GM19328 (cell line): ENCODE measurements around the gene TIA1.
A peak's percentile ranks its signal among the peaks of the same experiment; 100 is the strongest.
"Not testable (repeated sequence)": the region's sequence is repeated elsewhere in the genome, so short reads cannot be mapped to it uniquely, and the experiment has no call there.

ENCODE experiments used
- ATAC-seq: cut with Tn5 transposase; IDR thresholded peaks from one replicate; pipeline ENCODE4 v1.9.1; 2021; ENCODE audit warnings: mild to moderate bottlenecking, moderate library complexity; ENCODE audit not compliant: unreplicated experiment

TIA1 gene

DNA sequence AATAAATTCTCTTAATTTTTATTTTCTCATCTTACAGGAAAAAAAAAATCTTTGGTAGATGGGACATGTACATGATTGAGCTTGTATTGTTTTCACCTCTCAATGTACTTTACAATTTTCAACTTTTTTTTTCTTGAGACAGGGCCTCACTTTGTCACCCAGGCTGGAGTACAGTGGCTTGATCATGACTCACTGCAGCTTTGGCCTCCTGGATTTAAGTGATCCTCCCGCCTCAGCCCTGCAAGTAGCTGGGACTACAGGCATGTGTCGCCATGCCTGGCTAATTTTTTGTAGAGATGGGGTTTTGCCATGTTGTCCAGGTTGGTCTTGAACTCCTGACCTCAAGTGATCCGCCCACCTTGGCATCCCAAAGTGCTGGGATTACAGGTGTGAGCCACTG lies 25.1 kb downstream of the TIA1 start:
- ATAC-seq: not testable (repeated sequence)

DNA sequence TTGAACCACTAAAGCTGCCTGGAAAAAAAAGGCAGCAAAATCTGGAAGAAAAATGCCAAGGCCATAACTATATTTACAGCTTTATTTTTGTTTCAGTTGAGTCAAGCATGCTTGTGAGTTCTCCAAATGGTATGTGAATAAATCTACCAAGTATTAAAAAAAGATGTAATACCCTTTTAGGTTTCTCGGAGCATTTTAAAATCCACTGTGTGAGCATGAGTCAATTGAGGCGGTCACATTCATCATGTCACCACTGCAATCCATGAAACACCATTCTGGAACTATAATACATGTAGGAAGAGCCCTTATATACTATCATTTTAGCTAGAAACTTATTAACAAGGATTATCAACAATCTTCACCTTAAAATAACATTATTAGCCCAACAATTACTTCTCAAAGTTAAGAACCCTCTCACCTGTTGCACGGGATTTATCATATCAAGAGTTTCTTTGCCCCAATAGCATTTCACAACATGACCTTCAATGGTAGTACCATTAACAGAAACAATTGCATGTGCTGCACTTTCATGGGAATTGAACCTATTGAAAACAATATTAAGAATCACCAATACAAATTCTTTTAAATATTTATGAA lies 33.4 kb downstream of the TIA1 start:
- ATAC-seq: no peak

DNA sequence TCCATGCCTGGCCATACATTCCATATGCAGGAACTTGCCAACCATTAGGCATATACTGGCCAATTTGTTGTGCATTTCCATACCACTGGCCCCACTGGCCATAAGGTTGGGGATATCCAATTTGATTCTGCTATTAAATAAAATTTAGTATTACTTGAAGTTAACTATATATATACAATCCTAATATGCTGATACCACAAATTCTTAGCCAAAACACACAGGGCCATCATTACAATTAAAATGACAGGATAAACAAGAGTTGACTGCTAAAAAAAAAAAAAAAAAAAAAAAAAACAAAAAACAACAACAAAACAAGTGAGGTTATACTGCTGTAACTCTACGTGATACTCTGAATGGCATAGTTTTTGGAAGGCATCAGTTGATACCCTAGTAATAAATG lies 34.1 kb downstream of the TIA1 start:
- ATAC-seq: no peak

DNA sequence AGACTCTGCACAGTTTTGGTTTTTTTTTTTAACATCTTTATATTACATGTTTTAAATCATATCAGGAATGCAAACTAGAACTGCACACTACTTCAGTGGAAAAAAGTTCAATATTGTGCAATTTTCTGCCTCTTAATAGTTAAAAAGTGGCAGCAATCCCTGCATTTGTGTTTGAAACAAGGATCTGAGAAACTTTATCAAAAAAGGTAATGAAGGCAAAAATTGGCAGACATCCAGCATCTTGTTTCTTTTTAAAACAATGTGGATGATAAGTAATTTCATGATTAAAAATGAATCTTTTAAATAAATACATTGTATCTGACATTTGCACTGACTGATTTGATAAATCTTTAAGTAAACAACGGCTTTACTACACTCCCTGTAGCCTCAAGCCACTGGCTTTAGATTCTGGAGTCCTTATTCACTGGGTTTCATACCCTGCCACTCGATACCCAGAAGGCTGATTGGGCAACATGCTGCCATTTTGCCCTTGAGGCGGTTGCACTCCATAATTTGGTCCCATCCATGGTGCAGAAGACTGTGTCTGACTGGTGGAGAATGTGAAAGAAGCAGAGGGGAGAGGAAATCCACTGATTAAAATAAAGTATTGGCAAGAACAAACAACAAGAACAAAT lies 36.0 kb downstream of the TIA1 start:
- no peak for ATAC-seq

DNA sequence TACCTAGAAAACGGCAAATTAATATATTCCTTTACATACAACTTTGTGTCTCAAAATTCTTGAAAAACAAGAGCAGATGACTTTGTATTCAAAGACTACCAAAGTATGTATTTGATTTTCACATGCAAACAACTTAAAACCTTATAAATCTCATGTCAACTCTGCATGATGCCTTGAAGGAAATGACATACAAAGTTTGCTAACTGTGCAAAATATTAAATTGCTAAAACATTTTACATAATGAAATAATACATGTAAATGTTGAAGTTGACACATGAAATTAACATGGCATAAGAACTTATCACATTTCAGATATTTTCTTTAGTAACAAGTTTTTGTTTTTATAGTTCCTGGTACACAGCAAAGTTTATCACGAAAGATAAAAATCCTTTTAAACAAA lies 36.8 kb downstream of the TIA1 start:
- no peak for ATAC-seq

DNA sequence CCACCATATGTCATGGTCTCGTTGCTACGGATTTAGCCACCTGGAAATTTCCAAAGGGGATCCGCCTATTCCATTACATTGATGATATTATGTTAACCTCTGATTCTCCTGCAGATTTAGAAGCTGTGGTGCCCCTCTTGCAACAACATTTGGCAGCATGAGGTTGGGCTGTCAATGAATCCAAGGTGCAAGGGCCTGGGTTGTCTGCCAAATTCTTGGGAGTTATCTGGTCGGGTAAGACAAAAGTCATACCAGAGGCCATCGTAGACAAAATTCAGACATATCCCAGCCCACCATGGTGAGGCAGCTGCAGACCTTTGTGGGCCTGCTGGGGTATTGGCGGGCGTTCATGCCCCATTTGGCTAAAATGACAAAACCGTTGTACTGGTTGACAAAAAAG lies 44.0 kb downstream of the TIA1 start:
- no peak for ATAC-seq

DNA sequence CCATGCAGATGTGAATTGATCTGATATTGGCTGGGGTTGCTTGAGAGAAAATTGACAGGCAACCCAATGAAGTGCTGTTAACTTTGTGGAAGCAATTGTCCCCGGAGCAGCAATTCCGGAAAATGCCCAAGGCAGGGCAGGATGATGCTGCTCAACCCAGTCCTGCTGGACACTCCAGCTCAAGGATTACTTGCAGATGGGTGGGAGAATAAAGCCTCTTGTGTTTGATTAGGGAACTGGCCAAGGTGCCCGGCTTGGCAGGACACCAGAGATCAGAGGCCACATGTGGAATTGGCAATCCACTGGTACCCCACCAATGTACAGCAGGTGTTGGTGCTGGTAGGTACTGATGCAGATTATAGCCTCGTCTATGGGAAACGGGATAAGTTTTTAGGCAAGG lies 45.3 kb downstream of the TIA1 start:
- ATAC-seq: no peak

DNA sequence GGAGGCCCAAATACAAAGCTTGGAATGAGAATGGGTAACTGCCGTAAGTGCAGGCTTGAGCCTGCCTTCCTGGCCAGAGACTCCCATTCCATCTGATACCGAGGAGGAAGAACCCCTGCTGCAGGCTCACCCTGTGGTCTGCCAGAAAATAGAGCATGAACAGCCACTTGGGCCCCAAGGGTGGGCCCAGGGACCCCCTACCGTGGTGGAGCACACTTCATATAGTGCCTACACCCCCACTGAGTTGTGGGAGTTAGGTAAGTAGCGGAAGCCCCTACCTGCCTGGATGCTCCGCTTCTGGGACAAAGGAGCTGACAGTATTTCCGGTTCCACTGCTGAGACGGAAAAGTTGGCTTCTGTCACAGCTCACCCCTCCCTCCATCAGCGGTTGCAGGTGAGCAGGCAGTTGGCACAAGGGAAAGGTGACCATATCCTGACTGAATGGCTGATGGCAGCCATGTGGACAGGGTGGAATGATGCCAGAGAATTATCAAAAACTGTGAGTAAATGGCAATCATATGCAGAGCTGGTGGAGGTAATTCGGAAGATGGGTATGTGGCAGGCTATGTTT lies 46.1 kb downstream of the TIA1 start:
- ATAC-seq: no peak

DNA sequence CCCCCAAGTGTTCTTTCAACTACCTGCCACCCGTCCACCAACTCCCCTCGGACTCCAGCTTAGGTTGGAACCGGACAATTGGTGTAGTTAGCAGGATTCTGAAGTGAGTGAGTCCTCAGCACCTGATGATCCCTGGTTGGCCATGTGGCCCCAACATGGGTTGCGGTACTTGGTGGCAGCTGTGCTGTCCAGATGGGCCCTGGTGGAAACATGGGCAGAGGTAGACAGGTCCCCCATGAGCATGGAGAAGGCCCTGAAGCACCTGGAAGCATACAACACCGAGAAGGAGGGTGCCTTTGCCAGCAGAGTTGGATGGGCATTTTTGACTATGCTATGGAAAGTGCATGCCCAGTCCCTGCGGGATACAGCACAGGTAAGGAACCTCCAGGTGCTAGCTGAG lies 46.6 kb downstream of the TIA1 start:
- ATAC-seq: no peak

DNA sequence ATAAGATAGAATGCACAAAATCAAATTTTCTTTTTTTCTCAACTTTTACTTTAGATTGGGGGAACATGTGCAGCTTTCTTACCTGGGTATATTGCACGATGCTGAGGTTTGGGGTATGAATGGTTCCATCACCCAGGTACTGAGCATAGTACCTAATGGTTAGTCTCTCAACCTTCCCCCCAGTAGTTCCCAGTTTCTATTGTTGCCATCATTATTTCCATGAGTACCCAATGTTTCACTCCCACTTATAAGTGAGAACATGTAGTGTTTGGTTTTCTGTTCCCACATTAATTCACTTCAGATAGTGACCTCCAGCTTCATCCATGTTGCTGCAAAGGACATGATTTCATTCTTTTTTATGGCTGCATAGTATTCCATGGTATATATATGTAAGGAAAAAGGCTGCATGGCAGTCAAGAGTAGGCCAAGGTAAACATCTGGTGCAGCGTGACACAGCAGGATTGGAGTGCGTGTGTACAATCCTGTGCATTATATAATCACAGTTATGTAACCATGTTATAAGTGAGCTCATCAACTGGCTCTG lies 47.1 kb downstream of the TIA1 start:
- no peak for ATAC-seq

DNA sequence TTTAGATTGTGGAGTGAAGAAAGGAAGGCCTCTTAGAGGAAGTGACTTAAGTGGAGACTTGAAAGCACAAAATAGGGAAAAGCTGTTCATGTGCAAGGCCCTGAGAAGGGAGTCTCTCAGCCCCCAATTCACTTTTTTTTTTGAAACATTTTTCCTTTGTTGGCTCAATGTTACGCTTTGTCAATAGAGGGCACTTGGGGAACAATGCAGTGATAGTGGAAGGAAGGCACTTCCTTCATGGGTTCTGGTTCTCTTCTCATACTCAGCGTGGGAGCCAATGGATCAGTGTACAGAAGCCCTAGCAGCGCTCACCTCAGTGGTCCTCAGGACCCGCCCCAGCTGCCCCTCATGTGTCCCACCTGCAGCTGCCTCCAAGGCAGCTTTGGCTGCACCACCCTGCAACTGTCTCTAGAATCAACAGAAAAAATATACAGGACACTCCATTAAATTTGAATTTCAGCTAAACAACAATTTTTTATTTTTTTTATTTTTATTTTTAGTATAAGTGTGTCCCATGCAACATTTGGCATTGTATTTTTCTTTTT lies 49.0 kb downstream of the TIA1 start:
- ATAC-seq: no peak

DNA sequence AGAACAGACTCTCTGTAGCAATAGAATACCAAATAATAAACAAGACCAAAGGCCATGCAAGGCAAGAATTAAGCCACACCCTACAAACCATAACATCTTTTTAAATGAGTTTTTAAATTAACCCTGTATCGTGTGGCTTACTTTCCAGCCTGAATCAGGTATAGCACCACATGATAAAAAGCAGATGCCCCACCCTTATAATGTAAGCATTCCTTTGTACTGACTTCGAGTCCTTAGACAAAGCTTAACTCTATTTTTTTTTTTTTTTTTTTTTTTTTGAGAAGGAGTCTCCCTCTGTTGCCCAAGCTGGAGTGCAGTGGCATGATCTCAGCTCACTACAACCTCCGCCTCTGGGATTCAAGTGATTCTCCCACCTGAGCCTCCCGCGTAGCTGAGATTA lies 55.9 kb downstream of the TIA1 start:
- ATAC-seq: no peak

DNA sequence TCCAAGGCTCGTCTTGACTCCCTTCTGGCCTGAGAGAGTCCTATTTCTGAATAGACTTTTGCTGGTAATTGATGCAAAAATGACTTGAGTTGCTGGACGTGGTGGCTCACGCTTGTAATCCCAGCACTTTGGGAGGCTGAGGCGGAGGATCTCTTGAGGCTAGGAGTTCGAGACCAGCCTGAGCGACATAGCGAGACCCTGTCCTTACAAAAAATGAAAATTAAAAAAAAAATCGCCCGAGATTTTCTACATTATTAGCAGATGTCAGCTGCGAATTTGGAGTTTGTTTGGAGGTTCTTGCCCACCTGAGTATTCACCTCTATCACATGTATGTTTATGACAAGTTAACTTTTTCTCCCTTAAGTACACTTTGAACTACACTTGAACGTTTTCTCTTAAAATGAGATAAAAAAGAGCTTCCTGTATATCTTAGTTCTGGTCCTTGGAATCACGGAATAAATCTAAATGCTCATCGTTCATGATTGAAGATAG lies 57.1 kb downstream of the TIA1 start:
- no peak for ATAC-seq

DNA sequence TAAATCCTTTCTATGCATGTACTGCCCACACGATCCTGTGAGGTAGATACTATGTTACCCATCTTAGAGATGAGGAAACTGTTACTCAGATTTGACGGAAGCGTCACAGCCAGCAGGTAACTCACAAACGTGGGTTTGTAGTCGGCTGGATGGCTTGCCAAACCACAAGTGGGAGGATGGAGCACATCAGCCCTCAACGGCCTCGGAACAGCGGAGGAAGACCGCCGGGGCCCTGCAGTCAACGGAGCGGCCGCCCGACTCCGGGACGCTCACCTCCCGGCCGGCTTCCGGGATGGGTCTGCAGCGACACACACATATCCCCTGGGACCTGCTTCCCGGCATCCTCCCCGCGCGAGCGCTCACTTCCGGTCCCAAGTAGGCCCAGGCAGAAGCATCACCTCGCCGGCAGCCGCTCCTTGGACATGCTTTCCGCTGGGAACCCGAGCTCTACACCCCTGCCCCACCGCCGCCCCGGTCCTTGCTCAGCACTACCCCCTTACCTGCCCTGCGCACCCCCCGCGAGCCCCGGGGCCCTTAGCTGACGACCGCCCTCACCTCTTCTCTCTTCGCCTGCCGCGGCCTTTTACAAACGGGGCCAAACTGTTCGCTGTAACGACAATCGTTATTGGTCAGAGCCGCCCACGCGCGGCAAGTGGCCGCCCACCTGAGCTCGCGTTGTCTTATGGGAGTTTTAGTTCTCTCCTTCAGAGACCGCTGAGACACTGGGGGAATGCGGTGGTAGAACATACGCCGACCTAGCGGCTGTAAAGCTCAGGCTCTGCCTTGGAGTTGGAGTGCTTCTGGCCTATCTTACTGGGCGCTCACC lies 57.8 kb downstream of the TIA1 start, which contains the start of gene C2orf42:
TSS of gene C2orf42 (minus strand) at position 602 of the 826 bp plus-strand sequence. CDS start 9,034 bp downstream, outside the sequence.
- peak; percentile 84 for ATAC-seq

DNA sequence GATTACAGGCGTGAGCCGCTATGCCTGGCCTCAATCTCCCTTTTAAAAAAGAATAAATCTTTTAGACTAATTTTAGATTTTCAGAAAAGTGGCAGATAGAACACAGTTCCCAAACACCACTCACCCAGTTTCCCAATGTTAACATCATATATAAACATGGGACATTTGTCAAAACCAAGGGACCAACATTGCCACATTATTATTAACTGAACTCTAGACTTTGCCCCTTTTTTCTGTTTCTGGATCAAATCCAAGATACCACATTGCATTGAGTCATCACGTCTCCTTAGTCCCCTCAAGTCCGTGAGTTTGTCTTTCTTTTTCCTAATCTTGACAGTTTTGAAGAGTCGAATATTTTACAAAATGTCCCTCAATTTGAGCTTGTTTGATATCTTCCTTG lies 60.0 kb downstream of the TIA1 start:
- ATAC-seq: no peak

DNA sequence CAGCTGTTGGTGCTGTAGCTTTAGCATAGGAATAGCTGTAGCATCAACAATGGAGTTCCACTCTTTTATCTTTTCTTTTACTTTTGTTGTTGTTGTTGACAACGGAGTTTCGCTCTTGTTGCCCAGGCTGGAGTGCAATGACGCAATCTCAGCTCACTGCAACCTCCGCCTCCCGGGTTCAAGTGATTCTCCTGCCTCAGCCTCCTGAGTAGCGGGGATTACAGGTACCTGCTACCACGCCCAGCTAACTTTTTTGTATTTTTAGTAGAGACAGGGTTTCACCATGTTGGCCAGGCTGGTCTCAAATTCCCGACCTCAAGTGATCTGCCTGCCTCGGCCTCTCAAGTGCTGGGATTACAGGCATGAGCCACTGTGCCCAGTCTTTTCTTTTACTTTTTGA lies 61.3 kb downstream of the TIA1 start:
- ATAC-seq: not testable (repeated sequence)

DNA sequence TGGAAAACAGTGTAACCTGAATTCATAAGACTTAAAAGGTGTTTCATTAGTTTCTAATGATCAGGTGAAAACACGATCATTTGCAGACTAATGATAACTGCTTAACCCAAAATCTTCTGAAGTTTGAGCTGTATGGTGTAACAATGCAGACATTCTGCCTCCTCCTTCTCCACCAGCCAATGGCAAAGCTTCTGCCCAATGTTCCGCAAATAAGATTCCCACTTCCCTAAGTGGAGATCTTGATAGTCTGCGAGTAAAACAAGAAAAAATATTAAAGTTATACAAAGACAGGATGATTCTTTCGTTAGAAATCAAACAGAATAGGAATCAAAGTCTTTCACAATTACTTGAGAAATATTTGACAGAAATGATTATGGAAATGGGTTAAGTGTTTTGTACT lies 65.7 kb downstream of the TIA1 start:
- ATAC-seq: no peak

DNA sequence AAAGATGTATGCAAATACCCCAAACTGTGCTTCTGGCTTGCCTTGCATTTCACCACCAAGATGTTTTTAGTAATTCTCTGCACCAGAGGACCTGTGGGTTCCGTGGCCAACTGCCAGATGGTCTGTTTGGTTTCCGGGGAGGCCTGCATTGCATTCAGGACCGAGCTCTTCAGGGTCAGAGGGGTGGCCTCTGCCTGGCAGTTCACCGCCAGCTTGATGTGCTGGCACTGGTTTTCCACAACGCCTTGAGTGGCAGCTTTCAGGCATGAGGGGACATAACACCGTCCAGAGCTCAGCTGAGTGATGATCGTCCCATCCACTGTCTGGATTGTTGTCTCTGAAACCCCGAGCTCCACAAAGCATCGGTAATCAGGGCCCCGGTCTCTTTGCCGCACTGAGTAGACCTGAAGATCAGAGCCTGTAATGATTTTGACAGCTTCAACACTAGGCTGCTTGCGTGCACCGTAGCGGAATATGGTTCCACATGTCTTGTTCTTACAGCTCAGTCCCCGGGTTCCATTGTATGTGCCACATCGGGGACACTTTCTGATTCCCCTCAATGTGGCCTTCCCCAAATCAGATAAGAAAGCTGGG lies 67.0 kb downstream of the TIA1 start:
- ATAC-seq: peak; percentile 79

DNA sequence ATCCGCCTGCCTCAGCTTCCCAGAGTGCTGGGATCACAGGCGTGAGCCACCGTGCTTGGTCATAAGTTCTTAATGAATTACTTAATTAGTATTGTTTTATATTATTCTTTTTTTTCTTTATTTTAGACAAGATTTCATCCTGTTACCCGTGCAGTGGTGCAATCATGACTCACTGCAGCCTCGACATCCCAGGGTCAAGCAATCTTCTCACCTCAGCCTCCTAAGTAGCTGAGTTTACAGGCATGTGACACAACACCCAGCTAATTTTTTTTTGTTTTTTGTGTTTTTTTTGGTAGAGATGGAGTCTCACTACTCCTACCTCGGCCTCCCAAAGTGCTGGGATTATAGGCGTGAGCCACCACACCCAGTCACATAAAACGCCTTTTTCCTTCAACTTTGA lies 74.9 kb downstream of the TIA1 start:
- ATAC-seq: no peak

DNA sequence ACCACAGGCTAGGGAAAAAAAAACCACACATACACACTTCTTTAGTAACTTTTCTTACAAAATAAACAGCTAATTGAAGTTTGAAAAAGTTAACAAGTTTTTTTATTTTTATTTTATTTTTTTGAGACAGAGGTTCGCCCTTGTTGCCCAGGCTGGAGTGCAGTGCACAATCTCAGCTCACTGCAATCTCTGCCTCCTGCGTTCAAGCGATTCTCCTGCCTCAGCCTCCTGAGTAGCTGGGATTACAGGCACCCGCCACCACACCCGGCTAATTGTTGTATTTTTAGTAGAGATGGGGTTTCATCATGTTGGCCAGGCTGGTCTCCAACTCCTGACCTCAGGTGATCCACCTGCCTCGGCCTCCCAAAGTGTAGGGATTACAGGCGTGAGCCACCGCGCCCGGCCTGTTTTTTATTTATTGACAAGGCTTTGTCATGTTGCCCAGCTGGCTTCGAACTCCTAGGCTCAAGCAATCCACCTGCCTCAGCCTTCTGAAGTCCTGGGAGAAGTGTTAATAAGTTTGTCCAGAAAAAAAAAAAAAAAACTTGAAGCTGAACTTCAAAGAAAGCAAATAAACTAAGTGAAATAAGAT lies 78.7 kb downstream of the TIA1 start:
- not testable (repeated sequence) for ATAC-seq
